Parathyroid adenoma (tissue), 2 donors: ENCODE results near the gene TYSND1.

Experiments
- H2AFZ ChIP-seq: fragments of 300-600 bp; sonication (generic); one replicate; pipeline ENCODE4 v1.7.0; 2017; ENCODE audit warnings: antibody characterized with exemption, mild to moderate bottlenecking
- H3K27ac ChIP-seq: fragments of 300-600 bp; sonication (generic); one replicate; pipeline ENCODE4 v1.7.0; 2017
- H3K27me3 ChIP-seq: fragments of 300-600 bp; sonication (generic); one replicate; pipeline ENCODE4 v1.7.0; 2017; ENCODE audit warnings: low read length; ENCODE audit not compliant: control insufficient read depth, insufficient read depth
- H3K36me3 ChIP-seq: fragments of 300-600 bp; sonication (generic); one replicate; pipeline ENCODE4 v1.7.0; 2017; ENCODE audit warnings: low read length; ENCODE audit not compliant: control insufficient read depth, insufficient read depth
- H3K4me1 ChIP-seq: fragments of 300-600 bp; sonication (generic); one replicate; pipeline ENCODE4 v1.7.0; 2017; ENCODE audit warnings: control low read depth
- H3K4me2 ChIP-seq: fragments of 300-600 bp; sonication (generic); one replicate; pipeline ENCODE4 v1.7.0; 2017; ENCODE audit warnings: low read length
- H3K4me3 ChIP-seq: fragments of 300-600 bp; sonication (generic); one replicate; pipeline ENCODE4 v1.7.0; 2017; ENCODE audit warnings: low read depth, low read length
- H3K79me2 ChIP-seq: fragments of 300-600 bp; sonication (generic); one replicate; pipeline ENCODE4 v1.7.0; 2017; ENCODE audit warnings: control low read depth
- H3K9ac ChIP-seq: fragments of 300-600 bp; sonication (generic); one replicate; pipeline ENCODE4 v1.7.0; 2017; ENCODE audit warnings: mild to moderate bottlenecking
- H3K9me3 ChIP-seq: fragments of 300-600 bp; sonication (generic); one replicate; pipeline ENCODE4 v1.7.0; 2017; ENCODE audit warnings: low read length; ENCODE audit not compliant: control insufficient read depth
- CTCF ChIP-seq: fragments of 300-600 bp; sonication (generic); IDR thresholded peaks from one replicate; pipeline ENCODE4 v1.7.0; 2017; ENCODE audit warnings: antibody characterized with exemption, mild to moderate bottlenecking
- donor health status: primary hyperparathyroidism.

TYSND1 gene

DNA sequence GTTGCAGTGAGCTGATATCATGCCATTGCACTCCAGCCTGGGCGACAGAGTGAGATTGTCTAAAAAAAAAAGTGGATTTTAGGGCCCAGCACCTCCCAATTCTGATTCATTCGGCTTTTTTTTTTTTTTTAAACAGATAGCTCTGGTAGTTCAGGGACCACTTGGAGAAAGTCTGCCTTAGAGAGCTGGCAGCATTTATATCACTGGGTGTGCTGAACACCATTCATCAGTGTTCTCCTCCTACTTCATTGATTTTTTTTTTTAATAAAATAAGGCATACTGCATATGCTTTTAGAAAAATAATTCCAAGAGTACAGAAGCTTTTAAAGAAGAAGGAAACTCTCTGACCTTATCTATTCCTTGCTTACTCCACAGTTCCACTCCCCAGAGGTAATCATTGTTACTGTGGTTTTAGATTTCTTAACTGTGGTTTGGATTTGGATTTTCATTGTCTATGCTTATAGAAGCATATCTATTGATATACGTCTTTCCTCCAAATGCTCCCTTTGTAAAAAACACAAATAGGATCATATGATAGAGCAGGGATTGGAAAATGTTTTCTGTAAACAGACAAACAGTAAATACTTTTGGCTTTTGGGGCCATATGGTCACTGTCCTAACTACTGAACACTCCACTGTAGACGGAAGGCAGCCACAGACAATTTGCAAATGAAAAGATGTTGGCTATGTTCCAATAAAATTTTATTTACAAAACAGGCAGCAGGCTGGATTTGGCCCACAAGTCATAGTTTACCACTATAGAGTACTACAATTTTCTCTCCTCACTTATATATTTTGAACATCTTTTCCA is 44.9 kb upstream of the TYSND1 start:
- no peaks in the 10 kb centered on the region for H3K4me1 ChIP-seq
- no peaks in the 10 kb centered on the region for H3K27me3 ChIP-seq
- no peak for TF ChIP-seq CTCF
- no peak overlapping the region for H3K4me2 ChIP-seq
- no peaks in the 10 kb centered on the region for H3K79me2 ChIP-seq
- no peak overlapping the region for H3K9ac ChIP-seq
- H2AFZ ChIP-seq: no peak overlapping the region
- H3K27ac ChIP-seq: no peak overlapping the region
- no peaks in the 10 kb centered on the region for H3K36me3 ChIP-seq
- H3K9me3 ChIP-seq: no peaks in the 10 kb centered on the region
- no peak overlapping the region for H3K4me3 ChIP-seq

- H3K4me2 ChIP-seq: no peak overlapping the region
- H2AFZ ChIP-seq: no peak overlapping the region
- H3K27ac ChIP-seq: no peak overlapping the region
- H3K4me3 ChIP-seq: no peak overlapping the region
- no peak for TF ChIP-seq CTCF
- no peaks in the 10 kb centered on the region for H3K27me3 ChIP-seq
- no peaks in the 10 kb centered on the region for H3K79me2 ChIP-seq
- H3K4me1 ChIP-seq: no peaks in the 10 kb centered on the region
- H3K9ac ChIP-seq: no peak overlapping the region
- no peaks in the 10 kb centered on the region for H3K36me3 ChIP-seq
- no peaks in the 10 kb centered on the region for H3K9me3 ChIP-seq
Observed at GRCh38 chr10:70190581-70190980, 44.1 kb upstream of the TYSND1 start.

DNA sequence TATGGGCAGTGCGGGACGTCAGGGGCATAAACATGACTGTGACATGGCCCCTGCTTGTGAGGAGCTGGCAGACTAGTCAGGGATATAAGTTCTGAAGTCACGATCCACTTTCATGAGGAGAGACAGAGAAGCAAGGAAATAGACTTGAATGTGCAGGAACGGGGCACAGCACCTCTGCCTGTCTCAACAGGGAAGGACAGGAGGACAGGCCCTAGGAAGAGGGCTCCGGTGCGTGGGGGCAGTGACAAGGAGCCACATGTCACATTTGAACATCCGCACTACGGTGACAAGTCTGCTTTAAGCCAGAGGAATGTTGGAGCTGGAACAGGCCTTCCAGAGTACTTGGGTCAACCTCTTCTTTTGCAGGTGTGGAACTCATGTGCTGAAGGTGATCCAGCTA is 43.6 kb upstream of the TYSND1 start:
- Histone ChIP-seq H3K9me3 (no peaks in the 10 kb centered on the region), H3K4me1 (no peaks in the 10 kb centered on the region), H3K27me3 (no peaks in the 10 kb centered on the region), H3K9ac (no peak overlapping the region), H3K27ac (no peak overlapping the region), H2AFZ (no peak overlapping the region), H3K36me3 (no peaks in the 10 kb centered on the region), H3K4me2 (no peak overlapping the region), H3K4me3 (no peak overlapping the region), H3K79me2 (no peaks in the 10 kb centered on the region)
- no peak for TF ChIP-seq CTCF

DNA sequence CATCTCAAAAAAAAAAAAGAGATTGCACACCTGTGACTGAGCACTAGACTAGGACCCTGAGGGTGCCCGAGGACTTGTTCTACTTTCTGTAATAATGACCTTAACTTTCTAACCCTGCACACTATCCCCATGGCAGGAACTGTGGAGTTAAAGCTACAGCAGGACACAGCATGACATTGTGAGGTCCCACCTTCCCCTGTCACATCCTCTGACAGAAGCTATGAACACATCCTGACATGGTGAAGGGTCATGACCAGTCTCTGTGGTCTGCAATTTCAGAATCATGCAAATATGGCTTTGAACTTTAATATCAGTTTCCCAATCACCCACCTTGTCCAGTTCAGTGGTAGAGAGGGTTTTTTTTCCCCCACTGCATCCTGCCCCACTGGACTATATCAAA is 42.3 kb upstream of the TYSND1 start:
- no peak overlapping the region for H3K27ac ChIP-seq
- H3K9ac ChIP-seq: no peak overlapping the region
- H3K9me3 ChIP-seq: no peaks in the 10 kb centered on the region
- no peaks in the 10 kb centered on the region for H3K4me1 ChIP-seq
- H3K79me2 ChIP-seq: no peaks in the 10 kb centered on the region
- TF ChIP-seq CTCF: no peak
- H3K36me3 ChIP-seq: no peaks in the 10 kb centered on the region
- no peak overlapping the region for H3K4me3 ChIP-seq
- H2AFZ ChIP-seq: no peak overlapping the region
- no peak overlapping the region for H3K4me2 ChIP-seq
- H3K27me3 ChIP-seq: no peaks in the 10 kb centered on the region

- Histone ChIP-seq H2AFZ (no peak overlapping the region), H3K9ac (no peak overlapping the region), H3K36me3 (no peaks in the 10 kb centered on the region), H3K27me3 (no peaks in the 10 kb centered on the region), H3K9me3 (no peaks in the 10 kb centered on the region), H3K4me3 (no peak overlapping the region), H3K27ac (no peak overlapping the region), H3K79me2 (no peaks in the 10 kb centered on the region), H3K4me2 (no peak overlapping the region), H3K4me1 (no peaks in the 10 kb centered on the region)
- no peak for TF ChIP-seq CTCF
Observed at GRCh38 chr10:70186571-70186970, 40.1 kb upstream of the TYSND1 start.
